H9 (cell line): ENCODE data around the gene PRCD. TPM values are rescaled to one million over a fixed set of nuclear protein-coding genes. Genes with fewer than 3 reads are reported as not detected.

Source experiments
- DNase-seq: peaks from one replicate; pipeline ENCODE4 v3.0.0-alpha.2; 2017
- H2AFZ ChIP-seq: one replicate; pipeline ENCODE4 v1.6.1; 2013; ENCODE audit warnings: mild to moderate bottlenecking, low read length, control low read depth, moderate library complexity
- H2AK5ac ChIP-seq: 2 replicates; pipeline ENCODE4 v1.6.1; 2013; ENCODE audit warnings: low read length, control low read depth, mixed read lengths; ENCODE audit not compliant: insufficient read length
- H2BK120ac ChIP-seq: one replicate; pipeline ENCODE4 v1.6.1; 2013; ENCODE audit warnings: low read depth, mild to moderate bottlenecking, low read length, control low read depth, inconsistent platforms; ENCODE audit not compliant: poor library complexity, severe bottlenecking
- H2BK12ac ChIP-seq: 2 replicates; pipeline ENCODE4 v1.6.1; 2013; ENCODE audit warnings: low read length, control low read depth, mixed read lengths, low read depth; ENCODE audit not compliant: insufficient read length
- H2BK15ac ChIP-seq: 2 replicates; pipeline ENCODE4 v1.6.1; 2013; ENCODE audit warnings: low read depth, low read length, control low read depth
- H2BK20ac ChIP-seq: one replicate; pipeline ENCODE4 v1.6.1; 2013; ENCODE audit warnings: low read depth, mild to moderate bottlenecking, low read length, control low read depth, inconsistent platforms; ENCODE audit not compliant: poor library complexity, severe bottlenecking
- H2BK5ac ChIP-seq: 2 replicates; pipeline ENCODE4 v1.6.1; 2013; ENCODE audit warnings: low read length, control low read depth, mixed read lengths; ENCODE audit not compliant: insufficient read length
- H3K14ac ChIP-seq: 2 replicates; pipeline ENCODE4 v1.6.1; 2013; ENCODE audit warnings: low read length, control low read depth; ENCODE audit not compliant: insufficient read depth
- H3K18ac ChIP-seq: 2 replicates; pipeline ENCODE4 v1.6.1; 2013; ENCODE audit warnings: low read depth, mild to moderate bottlenecking, mixed read lengths, low read length, control low read depth; ENCODE audit not compliant: insufficient read length
- H3K23ac ChIP-seq: 2 replicates; pipeline ENCODE4 v1.6.1; 2013; ENCODE audit warnings: low read length, control low read depth, mixed read lengths, low read depth; ENCODE audit not compliant: insufficient read length
- H3K23me2 ChIP-seq: 2 replicates; pipeline ENCODE4 v1.6.1; 2013; ENCODE audit warnings: low read depth, mild to moderate bottlenecking, mixed read lengths, low read length, control low read depth; ENCODE audit not compliant: insufficient read length, poor library complexity, severe bottlenecking
- H3K27ac ChIP-seq: 2 replicates; pipeline ENCODE4 v1.5.1; 2013; ENCODE audit warnings: low read length, control low read depth, mixed read lengths, low read depth; ENCODE audit not compliant: insufficient read length
- H3K27me3 ChIP-seq: 2 replicates; pipeline ENCODE4 v1.6.1; 2013; ENCODE audit warnings: low read length, control low read depth, inconsistent platforms; ENCODE audit not compliant: insufficient read depth
- H3K4ac ChIP-seq: 2 replicates; pipeline ENCODE4 v1.6.1; 2013; ENCODE audit warnings: low read depth, mild to moderate bottlenecking, control low read depth, inconsistent platforms, low read length, moderate library complexity
- H3K4me1 ChIP-seq: 2 replicates; pipeline ENCODE4 v1.6.1; 2013; ENCODE audit warnings: low read length, control low read depth, inconsistent platforms; ENCODE audit not compliant: insufficient read depth
- H3K4me2 ChIP-seq: 2 replicates; pipeline ENCODE4 v1.6.1; 2013; ENCODE audit warnings: low read length, control low read depth, mixed read lengths; ENCODE audit not compliant: insufficient read length, insufficient read depth
- H3K56ac ChIP-seq: 2 replicates; pipeline ENCODE4 v1.6.1; 2013; ENCODE audit warnings: low read depth, mild to moderate bottlenecking, mixed read lengths, low read length, control low read depth; ENCODE audit not compliant: insufficient read length
- H3K79me1 ChIP-seq: 2 replicates; pipeline ENCODE4 v1.6.1; 2013; ENCODE audit warnings: low read depth, mild to moderate bottlenecking, moderate library complexity, low read length, control low read depth, inconsistent platforms; ENCODE audit not compliant: insufficient read depth, poor library complexity, severe bottlenecking
- H3K79me2 ChIP-seq: 2 replicates; pipeline ENCODE4 v1.6.1; 2013; ENCODE audit warnings: low read length, control low read depth, inconsistent platforms; ENCODE audit not compliant: insufficient read depth
- H3K9ac ChIP-seq: 2 replicates; pipeline ENCODE4 v1.6.1; 2013; ENCODE audit warnings: low read length, control low read depth, mixed read lengths; ENCODE audit not compliant: insufficient read length; ENCODE audit errors: extremely low read depth
- H3K9me3 ChIP-seq: one replicate; pipeline ENCODE4 v1.6.1; 2013; ENCODE audit warnings: low read depth, low read length, inconsistent platforms; ENCODE audit not compliant: control insufficient read depth
- H3T11ph ChIP-seq: one replicate; pipeline ENCODE4 v1.6.1; 2013; ENCODE audit warnings: mild to moderate bottlenecking, low read length, control low read depth, inconsistent platforms
- H4K20me1 ChIP-seq: one replicate; pipeline ENCODE4 v1.6.1; 2013; ENCODE audit not compliant: control insufficient read depth, insufficient read length, insufficient read depth
- H4K5ac ChIP-seq: 2 replicates; pipeline ENCODE4 v1.6.1; 2013; ENCODE audit warnings: low read depth, mild to moderate bottlenecking, mixed read lengths, low read length, control low read depth; ENCODE audit not compliant: insufficient read length
- H4K8ac ChIP-seq: replicated peaks from 2 replicates; pipeline ENCODE4 v1.6.1; 2013; ENCODE audit warnings: low read length, control low read depth, mixed read lengths, low read depth; ENCODE audit not compliant: insufficient read length
- H4K91ac ChIP-seq: 2 replicates; pipeline ENCODE4 v1.6.1; 2013; ENCODE audit warnings: low read depth, mild to moderate bottlenecking, moderate library complexity, mixed read lengths, low read length, control low read depth; ENCODE audit not compliant: insufficient read length
- H3K27ac Mint-ChIP-seq, 3 experiments: 2 replicates in 2 of 3; 3 replicates in 1 of 3; pipeline ENCODE4 v1.8.0; 2020 to 2021; ENCODE audit warnings: mixed read lengths in 3 of 3, mild to moderate bottlenecking in 1 of 3, moderate library complexity in 1 of 3
- H3K27me3 Mint-ChIP-seq: 2 replicates; pipeline ENCODE4 v1.8.0; 2021; ENCODE audit warnings: low read depth, mild to moderate bottlenecking, moderate library complexity, mixed read lengths
- H3K36me3 Mint-ChIP-seq, 3 experiments: 2 replicates in 2 of 3; 3 replicates in 1 of 3; pipeline ENCODE4 v1.8.0; 2020 to 2021; ENCODE audit warnings: low read depth in 3 of 3, mixed read lengths in 3 of 3; ENCODE audit not compliant: insufficient read depth in 1 of 3
- H3K4me1 Mint-ChIP-seq, 2 experiments: 2 replicates each; pipeline ENCODE4 v1.8.0; 2020; ENCODE audit warnings: mixed read lengths in 2 of 2
- H3K4me3 Mint-ChIP-seq, 2 experiments: 2 replicates in 1 of 2; 3 replicates in 1 of 2; pipeline ENCODE4 v1.8.0; 2020 to 2021; ENCODE audit warnings: mild to moderate bottlenecking in 2 of 2, mixed read lengths in 2 of 2, moderate library complexity in 1 of 2
- H3K9me3 Mint-ChIP-seq, 2 experiments: 2 replicates in 1 of 2; 3 replicates in 1 of 2; pipeline ENCODE4 v1.8.0; 2020; ENCODE audit warnings: mild to moderate bottlenecking in 2 of 2, mixed read lengths in 2 of 2, moderate library complexity in 1 of 2
- WGBS: extraction: QIAGEN DNeasy Blood & Tissue Kit; methylation state at CpG from one replicate; pipeline ENCODE4 v1.1.7; 2013; ENCODE audit warnings: missing lambda C conversion rate, low lambda C conversion rate, mixed read lengths; ENCODE audit not compliant: insufficient read length; ENCODE audit errors: extremely low coverage; 5-methylcytosine and 5-hydroxymethylcytosine counted together
- total RNA-seq: library from RNA; stranded (reverse); gene quantifications from 2 replicates; pipeline ENCODE4 v1.2.1, GENCODE V29; 2021
- TF ChIP-seq, protein P1 (sequence below): fragments of 200-600 bp; sonication (generic); conservative IDR thresholded peaks from 3 replicates; pipeline ENCODE4 v1.8.0; 2021; ENCODE audit warnings: antibody characterized with exemption, mild to moderate bottlenecking

PRCD gene
- total RNA-seq, 1 experiment from 2014 or later = 0.46 TPM

DNA sequence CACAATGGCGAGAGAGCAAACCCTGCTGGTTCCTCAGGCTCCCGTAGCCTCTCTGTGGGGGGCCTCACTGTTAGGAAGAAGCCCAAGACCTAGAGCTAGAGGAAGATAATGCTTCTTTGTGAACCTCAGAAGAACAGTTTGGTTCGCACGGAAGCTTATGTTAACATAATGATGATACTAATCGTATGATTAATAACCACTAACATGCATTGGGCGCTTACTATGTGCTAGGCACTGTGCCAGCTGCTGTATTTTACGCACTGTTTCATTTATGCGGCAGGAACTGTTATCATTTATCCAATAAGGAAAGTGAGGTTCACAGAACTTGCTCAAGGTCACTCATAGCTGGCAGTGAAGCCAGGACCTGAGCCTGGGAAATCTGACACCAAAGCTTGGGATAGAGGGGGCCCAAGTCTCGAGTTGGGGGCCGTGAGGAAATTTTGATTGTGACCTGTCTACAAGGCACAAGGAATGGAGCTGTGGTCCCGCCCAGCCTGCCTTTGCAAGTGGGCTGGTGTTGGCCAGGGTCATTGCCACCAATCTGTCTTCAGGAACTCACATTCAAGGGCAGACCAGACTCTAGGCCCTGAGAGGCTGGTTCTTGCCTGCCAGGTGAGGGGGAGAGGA, 6.8 kb downstream of the PRCD start:
- Histone ChIP-seq H3K56ac (no peak overlapping the region), H3K27me3 (no peaks in the 10 kb centered on the region), H2BK12ac (no peak overlapping the region), H4K8ac (no peak overlapping the region), H3K4ac (no peak overlapping the region), H3T11ph (no peak overlapping the region), H3K4me2 (no peak overlapping the region), H4K91ac (no peak overlapping the region), H3K9ac (no peak overlapping the region), H4K5ac (no peak overlapping the region), H2BK15ac (no peak overlapping the region), H3K18ac (no peak overlapping the region), H3K4me1 (no peaks in the 10 kb centered on the region; the same call in 1 of the 2 replicates), H2BK20ac (no peak overlapping the region), H3K23ac (no peak overlapping the region), H2AK5ac (no peak overlapping the region), H3K14ac (no peak overlapping the region), H2BK5ac (no peak overlapping the region), H4K20me1 (no peaks in the 10 kb centered on the region), H3K79me2 (no peaks in the 10 kb centered on the region), H2AFZ (no peak overlapping the region), H3K27ac (no peak overlapping the region), H3K9me3 (no peaks in the 10 kb centered on the region), H3K23me2 (no peaks in the 10 kb centered on the region), H2BK120ac (no peak overlapping the region), H3K79me1 (no peaks in the 10 kb centered on the region)
- H3K9me3 Mint-ChIP-seq = no peaks in the 10 kb centered on the region
- H3K36me3 Mint-ChIP-seq = no peaks in the 10 kb centered on the region; a peak in 1 of 7 replicates
- H3K27ac Mint-ChIP-seq = no peak overlapping the region; a peak in 1 of 7 replicates
- no peak for DNase-seq
- H3K27me3 Mint-ChIP-seq = peaks cover 14% of the 10 kb centered on the region
- H3K4me3 Mint-ChIP-seq = no peak overlapping the region; a peak in 1 of 5 replicates
- WGBS = no CpG with 5 or more reads among the region's 11 CpGs
- TF ChIP-seq, protein P1, sequence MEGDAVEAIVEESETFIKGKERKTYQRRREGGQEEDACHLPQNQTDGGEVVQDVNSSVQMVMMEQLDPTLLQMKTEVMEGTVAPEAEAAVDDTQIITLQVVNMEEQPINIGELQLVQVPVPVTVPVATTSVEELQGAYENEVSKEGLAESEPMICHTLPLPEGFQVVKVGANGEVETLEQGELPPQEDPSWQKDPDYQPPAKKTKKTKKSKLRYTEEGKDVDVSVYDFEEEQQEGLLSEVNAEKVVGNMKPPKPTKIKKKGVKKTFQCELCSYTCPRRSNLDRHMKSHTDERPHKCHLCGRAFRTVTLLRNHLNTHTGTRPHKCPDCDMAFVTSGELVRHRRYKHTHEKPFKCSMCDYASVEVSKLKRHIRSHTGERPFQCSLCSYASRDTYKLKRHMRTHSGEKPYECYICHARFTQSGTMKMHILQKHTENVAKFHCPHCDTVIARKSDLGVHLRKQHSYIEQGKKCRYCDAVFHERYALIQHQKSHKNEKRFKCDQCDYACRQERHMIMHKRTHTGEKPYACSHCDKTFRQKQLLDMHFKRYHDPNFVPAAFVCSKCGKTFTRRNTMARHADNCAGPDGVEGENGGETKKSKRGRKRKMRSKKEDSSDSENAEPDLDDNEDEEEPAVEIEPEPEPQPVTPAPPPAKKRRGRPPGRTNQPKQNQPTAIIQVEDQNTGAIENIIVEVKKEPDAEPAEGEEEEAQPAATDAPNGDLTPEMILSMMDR = no peak
- H3K4me1 Mint-ChIP-seq = peaks cover 22 to 27% of the 10 kb centered on the region in 2 experiments
